Mammary epithelial cell (primary cell): ENCODE measurements around the gene POU6F2.
"Not testable (repeated sequence)": the region's sequence is repeated elsewhere in the genome, so short reads cannot be mapped to it uniquely, and the experiment has no call there.

Experiments
- EZH2 ChIP-seq: IDR thresholded peaks from 2 replicates; pipeline ENCODE4 v1.6.1; 2012; ENCODE audit warnings: low read length, inconsistent platforms, borderline replicate concordance
- TF ChIP-seq, protein P1 (sequence below), 2 donors: IDR thresholded peaks in 1 of 2; conservative IDR thresholded peaks in 1 of 2; 2 replicates each; pipeline ENCODE4 v1.5.1; 2011 to 2012; ENCODE audit warnings: inconsistent platforms in 2 of 2, low read length in 2 of 2, mild to moderate bottlenecking in 2 of 2, control low read depth in 1 of 2, low read depth in 1 of 2; ENCODE audit not compliant: insufficient read depth in 1 of 2; ENCODE audit errors: extremely low read depth in 1 of 2

DNA sequence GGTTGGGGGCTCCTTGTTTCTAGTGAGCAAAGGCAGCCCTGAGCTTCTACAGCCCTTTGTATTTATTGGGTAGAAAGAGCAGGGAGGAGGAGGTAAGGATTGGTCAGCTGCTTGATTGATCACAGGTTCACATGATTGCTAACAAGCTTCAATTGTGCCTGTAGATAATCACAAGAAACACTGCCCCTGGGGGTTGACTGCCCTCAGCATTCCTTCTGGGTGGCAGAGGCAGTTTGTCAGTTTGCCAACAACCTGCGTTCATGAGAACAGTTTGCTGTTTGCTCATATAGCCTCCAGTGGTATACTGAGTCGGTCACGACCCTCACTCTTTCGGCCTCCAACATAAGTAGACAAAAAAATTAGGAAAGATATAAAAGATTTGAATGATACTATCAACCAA is 30.2 kb upstream of the POU6F2 start:
- TF ChIP-seq, protein P1, sequence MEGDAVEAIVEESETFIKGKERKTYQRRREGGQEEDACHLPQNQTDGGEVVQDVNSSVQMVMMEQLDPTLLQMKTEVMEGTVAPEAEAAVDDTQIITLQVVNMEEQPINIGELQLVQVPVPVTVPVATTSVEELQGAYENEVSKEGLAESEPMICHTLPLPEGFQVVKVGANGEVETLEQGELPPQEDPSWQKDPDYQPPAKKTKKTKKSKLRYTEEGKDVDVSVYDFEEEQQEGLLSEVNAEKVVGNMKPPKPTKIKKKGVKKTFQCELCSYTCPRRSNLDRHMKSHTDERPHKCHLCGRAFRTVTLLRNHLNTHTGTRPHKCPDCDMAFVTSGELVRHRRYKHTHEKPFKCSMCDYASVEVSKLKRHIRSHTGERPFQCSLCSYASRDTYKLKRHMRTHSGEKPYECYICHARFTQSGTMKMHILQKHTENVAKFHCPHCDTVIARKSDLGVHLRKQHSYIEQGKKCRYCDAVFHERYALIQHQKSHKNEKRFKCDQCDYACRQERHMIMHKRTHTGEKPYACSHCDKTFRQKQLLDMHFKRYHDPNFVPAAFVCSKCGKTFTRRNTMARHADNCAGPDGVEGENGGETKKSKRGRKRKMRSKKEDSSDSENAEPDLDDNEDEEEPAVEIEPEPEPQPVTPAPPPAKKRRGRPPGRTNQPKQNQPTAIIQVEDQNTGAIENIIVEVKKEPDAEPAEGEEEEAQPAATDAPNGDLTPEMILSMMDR (conservative IDR thresholded peaks at IDR 0.05 in 1 of 2, IDR thresholded peaks at IDR 0.05 in 1 of 2; ENCODE audit: extremely low read depth in 1 of 2, insufficient read depth in 1 of 2, low read depth in 1 of 2, low read length in 2 of 2) = not testable (repeated sequence)
- TF ChIP-seq EZH2 = not testable (repeated sequence)
